Measurements from ENCODE around the gene LACTBL1.

The LACTBL1 gene

GRCh38 chr1:22910286-22910685 is 62.4 kb downstream of the LACTBL1 start (continued):
- TF ChIP-seq TSHZ2 (CRISPR knock-in tag; IDR thresholded peaks at IDR 0.05), result no peak
- TF ChIP-seq PPARA (CRISPR knock-in tag; IDR thresholded peaks at IDR 0.05; ENCODE audit: borderline replicate concordance), result no peak
- no peak for TF ChIP-seq ZFP3 (CRISPR knock-in tag; IDR thresholded peaks at IDR 0.05)
- TF ChIP-seq ZNF70 (CRISPR knock-in tag; IDR thresholded peaks at IDR 0.05), result no peak
- no peak for TF ChIP-seq SNAI2 (CRISPR knock-in tag; IDR thresholded peaks at IDR 0.05)
- TF ChIP-seq GLIS3 (CRISPR knock-in tag; IDR thresholded peaks at IDR 0.05), result no peak

GRCh38 chr1:22908880-22909426 is 63.7 kb downstream of the LACTBL1 start:
- no peak for TF ChIP-seq ISL1 (CRISPR knock-in tag; IDR thresholded peaks at IDR 0.05)
- TF ChIP-seq TSHZ2 (CRISPR knock-in tag; IDR thresholded peaks at IDR 0.05), result no peak
- no peak for TF ChIP-seq ZFP3 (CRISPR knock-in tag; IDR thresholded peaks at IDR 0.05)
- no peak for TF ChIP-seq ESRRG (CRISPR knock-in tag; IDR thresholded peaks at IDR 0.05)
- TF ChIP-seq PPARA (CRISPR knock-in tag; IDR thresholded peaks at IDR 0.05; ENCODE audit: borderline replicate concordance), result no peak
- no peak for TF ChIP-seq CREB5 (CRISPR knock-in tag; IDR thresholded peaks at IDR 0.05; ENCODE audit: low read depth)
- TF ChIP-seq ZNF565 (CRISPR knock-in tag; conservative IDR thresholded peaks at IDR 0.05; ENCODE audit: low read depth), result no peak
- TF ChIP-seq, protein P1, sequence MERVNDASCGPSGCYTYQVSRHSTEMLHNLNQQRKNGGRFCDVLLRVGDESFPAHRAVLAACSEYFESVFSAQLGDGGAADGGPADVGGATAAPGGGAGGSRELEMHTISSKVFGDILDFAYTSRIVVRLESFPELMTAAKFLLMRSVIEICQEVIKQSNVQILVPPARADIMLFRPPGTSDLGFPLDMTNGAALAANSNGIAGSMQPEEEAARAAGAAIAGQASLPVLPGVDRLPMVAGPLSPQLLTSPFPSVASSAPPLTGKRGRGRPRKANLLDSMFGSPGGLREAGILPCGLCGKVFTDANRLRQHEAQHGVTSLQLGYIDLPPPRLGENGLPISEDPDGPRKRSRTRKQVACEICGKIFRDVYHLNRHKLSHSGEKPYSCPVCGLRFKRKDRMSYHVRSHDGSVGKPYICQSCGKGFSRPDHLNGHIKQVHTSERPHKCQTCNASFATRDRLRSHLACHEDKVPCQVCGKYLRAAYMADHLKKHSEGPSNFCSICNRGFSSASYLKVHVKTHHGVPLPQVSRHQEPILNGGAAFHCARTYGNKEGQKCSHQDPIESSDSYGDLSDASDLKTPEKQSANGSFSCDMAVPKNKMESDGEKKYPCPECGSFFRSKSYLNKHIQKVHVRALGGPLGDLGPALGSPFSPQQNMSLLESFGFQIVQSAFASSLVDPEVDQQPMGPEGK (CRISPR knock-in tag; IDR thresholded peaks at IDR 0.05; ENCODE audit: borderline replicate concordance), result no peak
- TF ChIP-seq SNAI2 (CRISPR knock-in tag; IDR thresholded peaks at IDR 0.05), result no peak
- TF ChIP-seq RARB (CRISPR knock-in tag; IDR thresholded peaks at IDR 0.05), result no peak
- TF ChIP-seq ZFP30 (CRISPR knock-in tag; IDR thresholded peaks at IDR 0.05), result no peak
- TF ChIP-seq ZC3H10 (CRISPR knock-in tag; IDR thresholded peaks at IDR 0.05), result no peak
- TF ChIP-seq ARNTL (CRISPR knock-in tag; IDR thresholded peaks at IDR 0.05; ENCODE audit: borderline replicate concordance, low read depth), result no peak
- TF ChIP-seq, protein P2, sequence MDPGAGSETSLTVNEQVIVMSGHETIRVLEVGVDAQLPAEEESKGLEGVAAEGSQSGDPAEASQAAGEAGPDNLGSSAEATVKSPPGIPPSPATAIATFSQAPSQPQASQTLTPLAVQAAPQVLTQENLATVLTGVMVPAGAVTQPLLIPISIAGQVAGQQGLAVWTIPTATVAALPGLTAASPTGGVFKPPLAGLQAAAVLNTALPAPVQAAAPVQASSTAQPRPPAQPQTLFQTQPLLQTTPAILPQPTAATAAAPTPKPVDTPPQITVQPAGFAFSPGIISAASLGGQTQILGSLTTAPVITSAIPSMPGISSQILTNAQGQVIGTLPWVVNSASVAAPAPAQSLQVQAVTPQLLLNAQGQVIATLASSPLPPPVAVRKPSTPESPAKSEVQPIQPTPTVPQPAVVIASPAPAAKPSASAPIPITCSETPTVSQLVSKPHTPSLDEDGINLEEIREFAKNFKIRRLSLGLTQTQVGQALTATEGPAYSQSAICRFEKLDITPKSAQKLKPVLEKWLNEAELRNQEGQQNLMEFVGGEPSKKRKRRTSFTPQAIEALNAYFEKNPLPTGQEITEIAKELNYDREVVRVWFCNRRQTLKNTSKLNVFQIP (CRISPR knock-in tag; IDR thresholded peaks at IDR 0.05; ENCODE audit: borderline replicate concordance, low read depth), result no peak
- TF ChIP-seq TCF4 (CRISPR knock-in tag; IDR thresholded peaks at IDR 0.05; ENCODE audit: borderline replicate concordance), result no peak
- ATAC-seq, result no peak

- TF ChIP-seq RARB (CRISPR knock-in tag; IDR thresholded peaks at IDR 0.05), result no peak
- TF ChIP-seq, protein P3, sequence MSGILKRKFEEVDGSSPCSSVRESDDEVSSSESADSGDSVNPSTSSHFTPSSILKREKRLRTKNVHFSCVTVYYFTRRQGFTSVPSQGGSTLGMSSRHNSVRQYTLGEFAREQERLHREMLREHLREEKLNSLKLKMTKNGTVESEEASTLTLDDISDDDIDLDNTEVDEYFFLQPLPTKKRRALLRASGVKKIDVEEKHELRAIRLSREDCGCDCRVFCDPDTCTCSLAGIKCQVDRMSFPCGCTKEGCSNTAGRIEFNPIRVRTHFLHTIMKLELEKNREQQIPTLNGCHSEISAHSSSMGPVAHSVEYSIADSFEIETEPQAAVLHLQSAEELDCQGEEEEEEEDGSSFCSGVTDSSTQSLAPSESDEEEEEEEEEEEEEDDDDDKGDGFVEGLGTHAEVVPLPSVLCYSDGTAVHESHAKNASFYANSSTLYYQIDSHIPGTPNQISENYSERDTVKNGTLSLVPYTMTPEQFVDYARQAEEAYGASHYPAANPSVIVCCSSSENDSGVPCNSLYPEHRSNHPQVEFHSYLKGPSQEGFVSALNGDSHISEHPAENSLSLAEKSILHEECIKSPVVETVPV (CRISPR knock-in tag; IDR thresholded peaks at IDR 0.05), result no peak
- TF ChIP-seq OSR1 (CRISPR knock-in tag; IDR thresholded peaks at IDR 0.05), result no peak
- TF ChIP-seq TSHZ2 (CRISPR knock-in tag; IDR thresholded peaks at IDR 0.05), result no peak
- TF ChIP-seq TCF4 (CRISPR knock-in tag; IDR thresholded peaks at IDR 0.05; ENCODE audit: borderline replicate concordance), result no peak
- no peak for ATAC-seq
Measured at GRCh38 chr1:22907528-22907927, 65.1 kb downstream of the LACTBL1 start.

Measured in SK-N-SH treated with all-trans-retinoic acid at 6 μM for 48 hours (cell line).